GM06990 (cell line): ENCODE data around the gene RIPOR3.

Experiments used
- DNase-seq: peaks from one replicate; pipeline ENCODE4 v3.0.0-alpha.2; 2011; ENCODE audit not compliant: insufficient read length; ENCODE audit errors: extremely low read depth
- H3K27me3 ChIP-seq: replicated peaks from 2 replicates; pipeline ENCODE4 v1.6.0; 2011; ENCODE audit warnings: low read length; ENCODE audit not compliant: control insufficient read depth, insufficient read depth
- H3K36me3 ChIP-seq: 2 replicates; pipeline ENCODE4 v1.5.1; 2011; ENCODE audit warnings: low read length; ENCODE audit not compliant: control insufficient read depth, insufficient read depth
- H3K4me3 ChIP-seq: replicated peaks from 2 replicates; pipeline ENCODE4 v1.5.1; 2011; ENCODE audit warnings: low read depth, mild to moderate bottlenecking, control low read depth, low read length
- CTCF ChIP-seq: IDR thresholded peaks from 2 replicates; pipeline ENCODE4 v1.5.1; 2011; ENCODE audit warnings: low read length, control low read depth, mild to moderate bottlenecking, inconsistent platforms; ENCODE audit not compliant: insufficient read depth, poor library complexity, severe bottlenecking

Gene RIPOR3

DNA sequence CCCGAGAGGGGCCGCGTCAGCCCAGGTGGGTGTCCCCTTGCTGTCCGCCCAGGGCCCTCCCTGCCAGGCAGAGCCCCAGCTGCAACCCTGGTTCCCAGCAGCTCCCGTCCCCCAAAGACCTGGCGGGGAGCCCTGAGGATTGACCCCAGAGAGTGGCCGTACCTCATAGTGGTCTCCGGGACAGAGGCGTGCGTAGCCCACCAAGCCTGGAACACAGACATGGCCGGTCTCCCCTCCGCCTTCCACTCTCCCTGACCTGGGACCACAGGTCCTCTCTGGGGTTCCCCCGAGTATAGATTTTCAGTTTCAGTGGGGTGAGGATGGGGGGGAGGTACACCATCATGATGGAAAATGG lies 82.6 kb downstream of the RIPOR3 start:
- no peaks in the 10 kb centered on the region for H3K36me3 ChIP-seq
- no peak for TF ChIP-seq CTCF
- no peak for DNase-seq

GRCh38 chr20:50607850-50608749 lies 83.2 kb downstream of the RIPOR3 start:
- Histone ChIP-seq H3K36me3 (no peaks in the 10 kb centered on the region), H3K27me3 (no peaks in the 10 kb centered on the region), H3K4me3 (no peak overlapping the region)
- DNase-seq, result no peak
- TF ChIP-seq CTCF, result no peak

More for the DNA sequence above, 82.6 kb downstream of the RIPOR3 start:
- Histone ChIP-seq H3K4me3 (no peak overlapping the region), H3K27me3 (no peaks in the 10 kb centered on the region)

GRCh38 chr20:50607436-50607835 lies 83.9 kb downstream of the RIPOR3 start:
- no peak for TF ChIP-seq CTCF
- no peak overlapping the region for H3K4me3 ChIP-seq
- no peak for DNase-seq
- no peaks in the 10 kb centered on the region for H3K27me3 ChIP-seq
- H3K36me3 ChIP-seq, result no peaks in the 10 kb centered on the region

GRCh38 chr20:50605136-50605535 lies 86.2 kb downstream of the RIPOR3 start:
- Histone ChIP-seq H3K4me3 (no peak overlapping the region), H3K36me3 (no peaks in the 10 kb centered on the region), H3K27me3 (no peaks in the 10 kb centered on the region)
- TF ChIP-seq CTCF, result no peak
- no peak for DNase-seq

DNA sequence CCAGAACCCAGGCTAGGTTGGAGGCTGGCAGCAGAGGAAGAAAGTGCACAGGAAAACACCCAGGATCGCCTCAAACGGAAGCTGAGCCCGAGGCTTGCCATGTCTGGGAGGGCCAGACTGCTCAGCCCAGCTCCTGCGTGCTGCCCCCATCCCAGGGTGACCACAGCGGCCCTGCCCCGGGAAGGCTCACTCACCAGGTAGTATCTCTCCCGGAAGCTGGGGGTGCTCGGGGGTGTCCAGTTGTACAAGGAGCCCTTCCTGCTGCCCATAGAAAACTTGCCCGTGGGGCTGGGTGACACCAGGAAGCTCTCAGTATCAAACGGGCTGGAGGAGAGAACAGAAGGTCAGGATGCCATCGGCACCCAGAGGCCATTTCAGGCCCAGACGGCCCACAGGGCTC lies 86.9 kb downstream of the RIPOR3 start:
- Histone ChIP-seq H3K4me3 (no peak overlapping the region), H3K36me3 (no peaks in the 10 kb centered on the region), H3K27me3 (no peaks in the 10 kb centered on the region)
- no peak for TF ChIP-seq CTCF
- no peak for DNase-seq
